ENCODE measurements around the gene GORASP1.

The GORASP1 gene

DNA sequence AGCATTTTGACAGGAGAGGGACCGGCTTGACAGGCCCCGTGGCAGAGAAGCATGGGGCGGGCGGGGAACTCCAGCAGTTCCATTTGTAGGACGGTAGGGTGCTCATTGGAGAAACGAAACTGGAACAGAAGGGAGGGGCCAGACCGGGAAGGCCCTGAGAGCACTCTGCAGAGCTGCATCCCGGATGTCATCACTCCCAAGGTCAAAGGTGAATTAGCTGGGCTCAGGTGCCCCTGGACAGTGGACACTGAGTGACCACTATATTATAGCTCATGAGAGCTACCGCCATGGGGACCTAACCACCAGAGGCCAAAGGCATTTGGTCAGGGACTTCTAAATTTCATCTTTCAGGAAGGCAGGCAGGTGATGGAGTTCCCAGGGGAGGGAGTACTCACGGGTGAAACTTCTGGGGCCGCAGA, 38.7 kb upstream of the GORASP1 start:
- H3K27me3 Mint-ChIP-seq: no peaks in the 10 kb centered on the region
- peaks cover 93% of the 10 kb centered on the region for H3K4me1 Mint-ChIP-seq (ENCODE audit: low read depth)
- H3K36me3 Mint-ChIP-seq (ENCODE audit: low read depth): peaks cover 69% of the 10 kb centered on the region

DNA sequence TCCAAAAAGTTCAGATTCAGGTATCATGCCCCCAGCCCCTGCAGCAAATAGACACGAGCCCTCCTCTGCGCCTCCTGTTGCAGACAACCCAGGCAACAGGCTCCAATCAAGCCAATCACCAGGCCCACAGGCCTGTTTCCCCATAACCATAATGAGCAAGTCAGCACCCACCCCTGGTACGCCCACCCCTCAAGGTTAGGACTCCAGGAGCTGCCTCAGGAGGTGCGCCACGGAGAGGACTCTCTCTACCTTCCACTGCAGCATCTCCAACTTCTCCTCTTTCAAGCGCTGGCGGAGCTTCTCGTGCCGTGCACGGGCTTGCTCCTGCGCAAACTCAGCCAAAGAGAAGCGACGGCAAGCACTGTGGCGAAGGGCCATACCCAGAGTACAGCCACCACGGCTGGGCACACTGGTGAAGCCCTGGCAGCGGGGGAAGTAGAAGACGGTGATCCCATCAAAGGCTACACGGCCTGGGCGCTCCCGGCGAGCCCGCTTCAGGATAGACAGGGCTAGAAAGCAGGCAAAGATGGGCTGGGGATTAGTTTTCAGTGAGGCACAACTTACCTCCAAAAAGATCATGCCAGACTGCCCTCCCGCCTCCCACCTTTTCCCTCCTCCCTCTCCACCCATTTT, 37.4 kb upstream of the GORASP1 start:
- H3K27me3 Mint-ChIP-seq: no peaks in the 10 kb centered on the region
- H3K27ac Mint-ChIP-seq: peak overlapping the region; percentile 59
- H3K4me3 Mint-ChIP-seq: no peak overlapping the region
- H3K9me3 Mint-ChIP-seq: no peaks in the 10 kb centered on the region
- intact Hi-C loops (cut with micrococcal nuclease): no loop called here
- H3K4me1 Mint-ChIP-seq (ENCODE audit: low read depth): peaks cover 91% of the 10 kb centered on the region
- peaks cover 67% of the 10 kb centered on the region for H3K36me3 Mint-ChIP-seq (ENCODE audit: low read depth)

More for the DNA sequence above, 38.7 kb upstream of the GORASP1 start:
- Mint-ChIP-seq H3K9me3 (no peaks in the 10 kb centered on the region), H3K4me3 (peak overlapping the region; percentile 53), H3K27ac (peak overlapping the region; percentile 89)
- intact Hi-C loops (cut with micrococcal nuclease): no loop called here

DNA sequence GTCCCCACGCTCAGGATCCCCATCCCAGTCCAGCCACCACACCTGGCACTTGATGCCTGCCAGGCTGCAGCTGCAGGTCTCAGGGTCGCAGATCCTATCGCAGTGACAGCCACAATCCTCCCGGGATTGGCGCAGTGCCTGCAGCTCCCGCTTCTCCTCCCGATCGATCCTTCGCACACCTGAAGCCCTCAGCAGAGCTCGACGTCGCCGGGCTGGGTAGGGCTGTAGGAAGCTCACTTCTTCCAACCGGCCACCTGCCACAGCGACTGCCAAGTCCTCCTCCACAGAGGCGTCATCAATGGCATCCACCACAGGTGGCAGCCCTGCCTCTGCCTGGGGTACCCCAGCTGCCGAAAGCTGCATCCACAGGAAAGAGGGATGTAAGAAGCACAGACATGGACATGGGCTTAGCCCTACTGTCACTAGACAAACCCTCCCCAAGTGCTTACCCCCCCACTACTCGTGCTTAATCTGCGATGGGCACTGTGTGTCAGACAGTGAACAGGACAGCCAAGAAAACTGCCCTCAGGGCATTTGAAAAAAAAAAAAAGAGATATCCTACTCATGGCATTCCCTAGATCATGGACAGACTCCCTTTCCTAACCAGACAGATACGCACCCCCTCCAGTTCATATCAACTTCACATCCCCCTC, 36.8 kb upstream of the GORASP1 start:
- H3K4me3 Mint-ChIP-seq: no peak overlapping the region
- intact Hi-C loops (cut with micrococcal nuclease): no loop called here
- H3K36me3 Mint-ChIP-seq (ENCODE audit: low read depth): peaks cover 61% of the 10 kb centered on the region
- peaks cover 91% of the 10 kb centered on the region for H3K4me1 Mint-ChIP-seq (ENCODE audit: low read depth)
- no peaks in the 10 kb centered on the region for H3K9me3 Mint-ChIP-seq
- H3K27me3 Mint-ChIP-seq: no peaks in the 10 kb centered on the region
- peak overlapping the region; percentile 59 for H3K27ac Mint-ChIP-seq

DNA sequence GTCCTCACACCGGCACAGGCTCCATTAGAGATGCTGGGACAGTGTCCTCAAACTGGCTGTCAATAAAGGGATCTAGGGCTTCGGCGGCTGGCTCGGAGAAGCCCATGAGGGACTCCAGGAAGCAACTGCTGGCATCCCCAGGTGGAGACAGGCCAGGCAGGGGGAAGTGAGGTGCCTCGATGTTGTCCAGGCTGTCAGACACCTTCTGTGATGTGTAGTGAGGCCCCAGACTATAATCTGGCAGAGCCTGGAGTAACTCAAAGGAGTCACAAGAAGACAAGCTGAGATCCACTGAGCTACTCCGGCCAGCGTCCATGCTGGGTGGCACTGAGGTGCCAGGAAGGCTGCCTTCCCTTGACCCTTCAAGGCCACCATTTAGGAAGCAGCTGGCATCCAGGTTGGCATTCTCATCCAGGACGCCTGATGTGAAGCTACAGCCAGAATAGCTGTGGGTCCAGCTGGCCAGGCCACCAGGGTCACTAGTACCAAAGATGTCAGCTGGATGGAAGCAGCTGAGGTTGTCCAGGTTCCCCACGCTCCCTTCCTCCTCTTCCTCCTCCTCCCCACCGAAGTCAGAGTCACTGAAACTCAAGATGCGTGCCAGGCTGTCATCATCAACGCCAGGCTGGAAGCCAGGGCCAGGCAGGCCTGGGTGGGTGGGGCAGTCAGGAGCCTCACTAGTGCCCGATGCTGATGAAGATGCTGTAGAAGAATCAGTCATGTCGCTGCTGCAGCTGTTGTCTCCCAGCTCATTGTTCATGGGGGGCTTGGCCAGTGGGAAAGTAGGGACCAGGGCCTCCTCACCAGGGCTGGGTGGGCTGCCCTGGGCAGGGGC, 35.8 kb upstream of the GORASP1 start:
- Mint-ChIP-seq H3K27ac (peak overlapping the region; percentile 69), H3K27me3 (no peaks in the 10 kb centered on the region), H3K4me1 (ENCODE audit: low read depth) (peaks cover 91% of the 10 kb centered on the region), H3K4me3 (peak overlapping the region; percentile 20), H3K9me3 (no peaks in the 10 kb centered on the region), H3K36me3 (ENCODE audit: low read depth) (peaks cover 61% of the 10 kb centered on the region)
- intact Hi-C loops (cut with micrococcal nuclease): no loop called here

DNA sequence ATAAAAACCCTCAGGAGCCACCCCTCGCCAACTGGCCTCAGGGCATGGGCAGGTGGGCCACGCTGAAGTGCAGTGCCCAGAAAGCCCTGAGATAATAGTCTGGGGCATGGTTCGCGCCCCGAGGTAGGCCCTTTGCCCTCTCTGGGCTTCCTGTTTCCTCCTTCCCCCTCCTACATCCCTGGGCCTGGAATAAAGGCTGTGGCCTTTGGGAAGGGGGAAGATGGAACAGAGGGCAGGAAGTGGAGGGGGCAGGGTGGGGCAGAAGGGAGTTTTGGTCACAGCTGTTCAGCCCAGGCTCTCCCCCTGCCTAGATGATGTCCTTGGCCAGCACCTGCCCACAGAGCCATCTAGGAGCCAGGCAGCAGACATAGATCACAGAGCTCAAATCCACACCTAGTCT, 34.6 kb upstream of the GORASP1 start:
- no peaks in the 10 kb centered on the region for H3K27me3 Mint-ChIP-seq
- H3K4me3 Mint-ChIP-seq: no peak overlapping the region
- H3K4me1 Mint-ChIP-seq (ENCODE audit: low read depth): peaks cover 87% of the 10 kb centered on the region
- no peaks in the 10 kb centered on the region for H3K9me3 Mint-ChIP-seq
- H3K27ac Mint-ChIP-seq: peak overlapping the region; percentile 69
- H3K36me3 Mint-ChIP-seq (ENCODE audit: low read depth): peaks cover 67% of the 10 kb centered on the region
- intact Hi-C loops (cut with micrococcal nuclease): no loop called here

DNA sequence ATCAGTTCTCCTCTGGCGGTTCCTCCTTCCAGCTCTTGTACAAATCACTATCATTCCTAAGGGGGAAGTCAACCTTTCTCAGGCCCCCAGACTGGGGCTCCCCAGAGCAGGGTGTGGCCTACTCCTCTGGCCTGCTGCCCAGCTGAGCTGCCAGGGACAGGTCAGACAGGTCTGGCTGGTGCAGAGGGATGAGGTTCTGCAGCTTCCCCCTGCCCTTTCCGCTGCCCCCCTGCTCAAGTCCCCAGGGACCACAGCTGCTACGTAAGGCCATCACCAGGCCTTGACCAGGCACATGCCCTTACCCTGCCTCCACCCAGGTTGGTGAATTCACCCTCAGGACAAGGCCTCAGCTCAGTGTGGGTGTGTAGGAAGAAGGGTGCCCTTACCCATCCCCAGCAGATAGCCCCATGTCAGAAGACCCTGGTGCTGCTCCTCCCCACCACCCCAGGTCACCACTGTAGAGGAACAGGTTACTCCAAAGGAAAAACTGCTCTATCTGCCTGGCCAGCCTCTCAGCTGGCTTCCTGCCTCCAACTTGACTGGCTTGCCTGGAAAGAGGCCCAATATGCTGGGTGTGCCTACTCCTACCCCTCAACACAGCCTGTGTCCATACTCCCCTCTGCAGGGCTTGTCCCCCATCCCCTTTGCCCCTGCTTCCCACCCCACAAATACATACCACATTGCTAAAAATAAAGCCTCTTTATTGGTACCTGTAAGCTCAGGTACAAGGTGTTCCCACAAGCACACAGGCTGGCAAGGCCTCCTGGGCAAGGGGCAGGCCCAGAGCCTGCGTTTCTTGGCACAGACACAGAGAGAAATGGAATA, 34.0 kb upstream of the GORASP1 start:
- Mint-ChIP-seq H3K27ac (peak overlapping the region; percentile 69), H3K27me3 (no peaks in the 10 kb centered on the region), H3K4me3 (no peak overlapping the region), H3K4me1 (ENCODE audit: low read depth) (peaks cover 85% of the 10 kb centered on the region), H3K9me3 (no peaks in the 10 kb centered on the region), H3K36me3 (ENCODE audit: low read depth) (peaks cover 67% of the 10 kb centered on the region)
- intact Hi-C loops (cut with micrococcal nuclease): no loop called here

DNA sequence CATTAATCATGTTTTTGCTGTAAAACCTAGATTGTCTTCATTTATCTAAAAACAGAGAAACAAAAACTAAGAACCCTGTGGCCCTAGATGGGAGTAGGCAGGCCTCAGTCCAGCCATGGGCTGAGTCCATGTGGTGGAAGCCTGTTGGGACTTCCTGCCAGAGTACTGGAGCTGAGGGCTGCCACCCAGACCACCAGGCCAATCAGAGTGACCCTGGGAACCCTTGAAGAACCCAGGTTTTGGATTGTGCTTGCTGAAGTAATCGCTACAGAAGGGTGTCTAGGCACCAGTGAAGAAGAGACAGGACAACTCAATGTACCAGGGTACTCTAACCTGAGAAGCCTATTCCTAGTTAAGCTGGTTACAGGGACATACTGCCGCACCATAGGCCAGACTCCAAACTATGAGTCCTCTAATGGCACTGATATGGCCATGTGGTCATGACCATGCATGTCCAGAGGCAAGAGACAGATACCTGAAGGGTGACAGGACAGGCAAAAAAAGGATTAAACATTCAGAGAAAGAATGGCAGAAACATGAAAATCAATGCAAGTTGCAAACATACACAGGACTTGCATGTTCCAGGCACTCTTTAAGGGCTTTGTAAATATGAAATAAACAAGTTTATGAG, 33.0 kb upstream of the GORASP1 start:
- Mint-ChIP-seq H3K9me3 (no peaks in the 10 kb centered on the region), H3K4me1 (ENCODE audit: low read depth) (peaks cover 78% of the 10 kb centered on the region), H3K27ac (peak overlapping the region; percentile 69), H3K27me3 (no peaks in the 10 kb centered on the region), H3K4me3 (no peak overlapping the region), H3K36me3 (ENCODE audit: low read depth) (peaks cover 60% of the 10 kb centered on the region)
- intact Hi-C loops (cut with micrococcal nuclease): no loop called here

DNA sequence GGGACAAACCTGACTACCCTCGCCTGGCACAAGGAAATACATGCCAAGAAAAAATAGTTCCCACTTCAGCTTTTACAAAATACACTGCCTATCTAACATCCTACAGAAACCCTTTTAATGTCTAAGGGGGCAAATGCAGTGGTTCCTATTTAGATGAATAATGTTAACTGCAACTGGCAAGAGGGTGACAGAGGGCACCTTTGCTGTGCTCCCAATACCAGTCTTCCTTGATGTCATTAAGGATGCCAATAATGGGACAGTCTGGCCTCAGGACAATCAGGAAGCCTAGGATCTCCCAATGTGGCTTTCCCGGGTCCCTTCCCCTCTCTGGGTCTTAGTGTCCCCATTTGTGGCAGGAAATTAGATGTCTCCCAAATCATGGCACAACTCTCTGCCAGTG, 32.0 kb upstream of the GORASP1 start:
- Mint-ChIP-seq H3K4me1 (ENCODE audit: low read depth) (peaks cover 73% of the 10 kb centered on the region), H3K4me3 (no peak overlapping the region), H3K27ac (no peak overlapping the region), H3K9me3 (no peaks in the 10 kb centered on the region), H3K27me3 (no peaks in the 10 kb centered on the region), H3K36me3 (ENCODE audit: low read depth) (peaks cover 51% of the 10 kb centered on the region)
- intact Hi-C loops (cut with micrococcal nuclease): no loop called here

DNA sequence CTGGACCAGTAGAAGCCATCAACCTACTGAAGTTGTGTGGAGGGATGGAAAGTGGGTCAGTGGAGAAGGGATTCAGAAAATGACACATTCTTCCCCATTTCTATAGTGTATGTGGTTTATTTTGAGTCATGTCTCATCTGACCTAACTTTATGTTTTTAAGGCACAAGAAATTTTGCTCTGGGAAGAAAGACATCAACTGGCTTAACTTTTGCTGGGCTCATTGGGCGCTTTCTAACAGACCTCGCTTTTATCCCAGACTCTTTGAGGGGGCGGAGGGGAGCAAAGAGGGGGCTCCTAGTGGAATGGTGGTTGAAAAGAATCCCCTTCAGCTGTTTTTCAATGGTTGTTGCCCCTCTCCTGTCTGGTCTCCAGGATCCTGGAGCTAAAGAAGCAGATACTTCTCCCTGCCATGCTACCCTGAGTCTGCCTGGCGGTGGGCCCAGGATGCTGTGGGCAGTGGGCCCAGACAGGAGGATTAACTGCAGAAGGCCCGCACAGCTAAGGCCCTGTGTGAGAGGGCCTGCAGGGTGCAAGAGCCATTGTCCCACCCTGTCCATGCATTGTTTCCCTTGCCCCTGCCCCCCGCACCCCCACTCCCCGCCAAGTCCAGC, 31.5 kb upstream of the GORASP1 start:
- Mint-ChIP-seq H3K4me3 (no peak overlapping the region), H3K4me1 (ENCODE audit: low read depth) (peaks cover 68% of the 10 kb centered on the region), H3K27ac (peak overlapping the region; percentile 55), H3K27me3 (no peaks in the 10 kb centered on the region), H3K9me3 (no peaks in the 10 kb centered on the region), H3K36me3 (ENCODE audit: low read depth) (peaks cover 46% of the 10 kb centered on the region)
- intact Hi-C loops (cut with micrococcal nuclease): no loop called here

DNA sequence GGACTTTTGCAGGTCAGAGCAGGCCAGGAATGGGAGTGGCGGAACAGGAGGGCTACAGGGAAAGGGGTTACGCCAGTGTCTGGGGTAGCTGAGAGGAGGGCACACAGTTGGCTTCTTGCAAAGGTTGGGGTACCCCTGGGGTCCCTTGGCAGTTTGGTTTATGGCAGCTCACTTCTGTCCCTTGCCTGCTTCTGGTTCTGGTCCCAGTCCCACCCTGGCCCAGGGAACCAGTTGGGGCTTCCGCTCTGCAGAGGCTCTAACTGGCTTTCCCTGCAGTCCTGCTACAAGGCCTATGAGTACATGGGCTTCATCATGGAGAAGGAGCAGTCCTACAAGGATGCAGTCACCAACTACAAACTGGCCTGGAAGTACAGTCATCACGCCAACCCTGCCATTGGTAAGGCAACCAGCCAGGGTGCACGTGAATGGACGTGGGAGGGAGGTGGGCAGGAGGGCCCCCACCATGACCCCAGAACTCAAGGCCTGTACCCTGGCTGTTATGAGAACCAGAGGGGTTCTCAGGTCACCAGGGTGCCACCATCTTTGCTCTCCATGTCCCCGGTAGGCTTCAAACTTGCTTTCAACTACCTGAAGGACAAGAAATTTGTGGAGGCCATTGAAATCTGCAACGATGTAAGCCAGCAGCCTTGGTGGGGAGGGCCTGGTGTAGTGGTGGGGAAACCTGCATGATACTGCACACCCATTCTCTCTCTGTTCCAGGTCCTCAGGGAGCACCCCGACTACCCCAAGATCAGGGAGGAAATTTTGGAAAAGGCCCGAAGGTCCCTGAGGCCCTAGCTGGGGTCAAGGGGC, 30.8 kb upstream of the GORASP1 start:
- Mint-ChIP-seq H3K4me3 (no peak overlapping the region), H3K27ac (peak overlapping the region; percentile 55), H3K27me3 (no peaks in the 10 kb centered on the region), H3K4me1 (ENCODE audit: low read depth) (peaks cover 61% of the 10 kb centered on the region), H3K36me3 (ENCODE audit: low read depth) (peaks cover 39% of the 10 kb centered on the region), H3K9me3 (no peaks in the 10 kb centered on the region)
- intact Hi-C loops (cut with micrococcal nuclease): no loop called here

DNA sequence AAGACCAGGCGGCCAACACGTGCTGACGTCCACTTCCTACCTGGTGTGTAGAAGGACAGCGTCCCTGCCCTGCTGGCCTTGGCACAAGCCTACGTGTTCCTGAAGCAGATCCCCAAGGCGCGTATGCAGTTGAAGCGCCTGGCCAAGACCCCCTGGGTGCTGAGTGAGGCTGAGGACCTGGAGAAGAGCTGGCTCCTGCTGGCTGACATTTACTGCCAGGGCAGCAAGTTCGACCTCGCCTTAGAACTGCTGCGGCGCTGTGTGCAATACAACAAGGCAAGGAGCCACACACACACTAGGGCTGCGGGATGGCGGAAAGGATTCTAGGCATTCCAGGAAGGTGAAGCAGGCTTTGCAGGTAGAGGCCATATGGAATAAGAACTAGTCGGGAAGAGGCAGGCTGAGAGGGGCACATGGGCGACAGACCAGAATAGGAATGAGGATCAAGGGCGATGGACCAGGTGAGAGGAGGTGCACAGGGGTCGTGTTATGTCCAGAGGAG, 30.1 kb upstream of the GORASP1 start:
- H3K4me1 Mint-ChIP-seq (ENCODE audit: low read depth): peaks cover 54% of the 10 kb centered on the region
- no peak overlapping the region for H3K27ac Mint-ChIP-seq
- no peaks in the 10 kb centered on the region for H3K9me3 Mint-ChIP-seq
- peaks cover 32% of the 10 kb centered on the region for H3K36me3 Mint-ChIP-seq (ENCODE audit: low read depth)
- intact Hi-C loops (cut with micrococcal nuclease): no loop called here
- H3K27me3 Mint-ChIP-seq: no peaks in the 10 kb centered on the region
- H3K4me3 Mint-ChIP-seq: no peak overlapping the region
